AG09309 (cell line): Measurements from ENCODE around the gene PARP8.
"Not testable (repeated sequence)": the region's sequence is repeated elsewhere in the genome, so short reads cannot be mapped to it uniquely, and the experiment has no call there.

Experiments used
- DNase-seq: peaks from one replicate; pipeline ENCODE4 v3.0.0-alpha.2; 2010; ENCODE audit warnings: low read depth
- H3K4me3 ChIP-seq: 2 replicates; pipeline ENCODE4 v1.5.1; 2011; ENCODE audit warnings: mild to moderate bottlenecking, low read depth, low read length, moderate library complexity; ENCODE audit not compliant: control insufficient read depth
- TF ChIP-seq, protein P1 (sequence below): IDR thresholded peaks from 2 replicates; pipeline ENCODE4 v1.5.1; 2011; ENCODE audit warnings: mild to moderate bottlenecking, low read depth, low read length, inconsistent platforms; ENCODE audit not compliant: insufficient read depth, control insufficient read depth; ENCODE audit errors: missing control alignments

The PARP8 gene

DNA sequence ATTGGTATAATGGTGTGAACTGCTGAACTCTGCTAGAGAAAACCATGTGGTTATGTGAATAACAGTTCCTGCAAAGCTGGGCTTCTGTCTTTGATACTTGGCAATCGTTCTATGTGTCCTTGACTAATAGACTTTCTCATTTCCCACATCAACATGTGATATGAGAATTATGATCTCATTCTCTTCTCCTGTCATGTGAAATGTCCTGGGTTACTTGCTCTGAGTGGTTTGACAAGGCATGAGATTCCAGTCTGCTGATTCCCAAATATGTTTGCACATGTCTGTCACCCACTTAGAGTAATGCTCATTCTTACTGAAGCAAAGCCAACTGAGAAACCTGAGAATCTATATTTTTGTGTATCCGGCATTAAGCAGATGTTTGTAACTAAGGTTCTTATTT, 141.2 kb downstream of the PARP8 start:
- TF ChIP-seq, protein P1, sequence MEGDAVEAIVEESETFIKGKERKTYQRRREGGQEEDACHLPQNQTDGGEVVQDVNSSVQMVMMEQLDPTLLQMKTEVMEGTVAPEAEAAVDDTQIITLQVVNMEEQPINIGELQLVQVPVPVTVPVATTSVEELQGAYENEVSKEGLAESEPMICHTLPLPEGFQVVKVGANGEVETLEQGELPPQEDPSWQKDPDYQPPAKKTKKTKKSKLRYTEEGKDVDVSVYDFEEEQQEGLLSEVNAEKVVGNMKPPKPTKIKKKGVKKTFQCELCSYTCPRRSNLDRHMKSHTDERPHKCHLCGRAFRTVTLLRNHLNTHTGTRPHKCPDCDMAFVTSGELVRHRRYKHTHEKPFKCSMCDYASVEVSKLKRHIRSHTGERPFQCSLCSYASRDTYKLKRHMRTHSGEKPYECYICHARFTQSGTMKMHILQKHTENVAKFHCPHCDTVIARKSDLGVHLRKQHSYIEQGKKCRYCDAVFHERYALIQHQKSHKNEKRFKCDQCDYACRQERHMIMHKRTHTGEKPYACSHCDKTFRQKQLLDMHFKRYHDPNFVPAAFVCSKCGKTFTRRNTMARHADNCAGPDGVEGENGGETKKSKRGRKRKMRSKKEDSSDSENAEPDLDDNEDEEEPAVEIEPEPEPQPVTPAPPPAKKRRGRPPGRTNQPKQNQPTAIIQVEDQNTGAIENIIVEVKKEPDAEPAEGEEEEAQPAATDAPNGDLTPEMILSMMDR, result no peak
- no peak for DNase-seq
- H3K4me3 ChIP-seq, result no peak overlapping the region

DNA sequence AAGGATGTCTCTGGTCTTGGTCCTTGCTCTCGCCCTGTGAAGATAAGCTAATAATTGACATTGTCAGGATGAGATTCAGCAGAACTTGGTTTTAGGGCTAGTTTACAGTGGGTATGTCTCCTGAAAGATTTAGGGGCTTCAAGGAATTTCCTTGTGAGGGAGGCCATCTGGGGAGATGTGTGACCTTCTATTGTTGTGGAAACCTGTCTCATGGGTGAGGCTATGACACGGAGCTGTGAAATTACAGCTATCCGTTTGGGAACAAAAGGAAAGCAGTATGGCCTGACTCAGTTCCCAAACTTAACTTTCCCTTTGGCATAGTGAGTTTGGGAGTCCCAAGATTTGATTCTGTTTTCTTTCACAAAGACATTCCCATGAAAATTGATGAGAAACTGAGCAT, 142.0 kb downstream of the PARP8 start:
- TF ChIP-seq, protein P1, result no peak
- H3K4me3 ChIP-seq, result no peak overlapping the region
- DNase-seq, result no peak

DNA sequence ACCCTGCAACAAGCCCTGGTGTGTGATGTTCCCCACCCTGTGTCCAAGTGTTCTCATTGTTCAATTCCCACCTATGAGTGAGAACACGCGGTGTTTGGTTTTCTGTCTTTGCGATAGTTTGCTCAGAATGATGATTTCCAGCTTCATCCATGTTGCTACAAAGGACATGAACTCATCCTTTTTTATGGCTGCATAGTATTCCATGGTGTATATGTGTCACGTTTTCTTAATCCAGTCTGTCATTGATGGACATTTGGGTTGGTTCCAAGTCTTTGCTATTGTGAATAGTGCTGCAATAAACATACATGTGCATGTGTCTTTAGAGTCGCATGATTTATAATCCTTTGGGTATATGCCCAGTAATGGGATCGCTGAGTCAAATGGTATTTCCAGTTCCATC, 145.3 kb downstream of the PARP8 start:
- DNase-seq, H3K4me3 ChIP-seq: not testable (repeated sequence)

DNA sequence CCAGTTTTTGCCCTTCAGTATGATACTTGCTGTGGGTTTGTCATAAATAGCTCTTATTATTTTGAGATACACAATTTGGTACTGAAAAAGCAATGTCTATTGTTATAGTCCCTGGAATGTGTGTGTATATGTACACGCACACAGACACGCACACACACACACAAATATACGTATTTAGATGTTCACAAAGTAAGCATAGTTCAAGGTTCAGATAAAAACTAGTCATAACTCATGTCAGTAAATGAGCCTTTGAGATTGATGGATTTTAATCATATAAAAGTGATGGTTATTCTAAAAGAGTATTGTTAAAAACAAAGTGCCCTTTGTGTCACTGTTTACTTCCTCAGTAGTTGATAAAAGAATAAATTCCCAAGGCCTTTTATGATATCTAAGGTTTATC, 147.3 kb downstream of the PARP8 start:
- no peak overlapping the region for H3K4me3 ChIP-seq
- TF ChIP-seq, protein P1, result no peak
- DNase-seq, result no peak

DNA sequence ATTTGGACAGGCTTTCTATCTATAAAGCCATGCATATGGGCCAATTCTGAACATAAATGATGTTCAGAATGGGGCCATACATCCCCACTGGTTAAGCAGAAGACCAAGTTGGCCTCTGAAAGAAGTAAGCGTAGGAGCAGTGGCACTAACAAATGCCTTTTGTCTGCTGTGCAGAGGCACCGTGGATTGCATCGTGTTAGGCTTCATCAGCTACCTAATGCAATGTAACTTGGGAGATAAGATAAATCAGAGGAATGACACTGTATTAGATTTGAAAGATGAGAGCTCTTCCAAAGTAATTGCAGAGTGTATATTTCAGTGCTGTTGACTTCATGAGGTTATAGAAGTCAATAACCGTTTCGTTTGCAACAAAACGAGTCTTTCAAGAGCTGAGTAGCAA, 148.1 kb downstream of the PARP8 start:
- TF ChIP-seq, protein P1, result no peak
- DNase-seq, result no peak
- no peak overlapping the region for H3K4me3 ChIP-seq

DNA sequence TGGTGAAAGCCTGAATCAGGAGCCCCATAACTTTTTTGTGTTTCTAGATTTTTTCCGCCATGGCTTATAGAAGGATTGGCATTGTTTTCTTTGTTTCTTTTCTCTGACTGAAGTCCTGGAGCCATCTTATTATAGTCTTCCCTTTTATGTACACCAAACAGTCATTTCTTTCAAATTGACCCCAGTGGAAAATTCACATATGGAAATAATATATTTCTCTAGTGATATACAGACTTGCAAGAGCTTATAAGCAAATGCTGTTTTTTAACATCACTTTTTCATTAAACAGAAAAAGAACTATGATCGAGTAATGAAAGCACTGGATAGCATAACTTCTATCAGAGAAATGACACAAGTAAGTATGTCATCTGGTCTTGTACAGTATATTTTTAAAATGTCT, 155.6 kb downstream of the PARP8 start:
- DNase-seq, result no peak
- TF ChIP-seq, protein P1, result no peak
- H3K4me3 ChIP-seq, result no peak overlapping the region

DNA sequence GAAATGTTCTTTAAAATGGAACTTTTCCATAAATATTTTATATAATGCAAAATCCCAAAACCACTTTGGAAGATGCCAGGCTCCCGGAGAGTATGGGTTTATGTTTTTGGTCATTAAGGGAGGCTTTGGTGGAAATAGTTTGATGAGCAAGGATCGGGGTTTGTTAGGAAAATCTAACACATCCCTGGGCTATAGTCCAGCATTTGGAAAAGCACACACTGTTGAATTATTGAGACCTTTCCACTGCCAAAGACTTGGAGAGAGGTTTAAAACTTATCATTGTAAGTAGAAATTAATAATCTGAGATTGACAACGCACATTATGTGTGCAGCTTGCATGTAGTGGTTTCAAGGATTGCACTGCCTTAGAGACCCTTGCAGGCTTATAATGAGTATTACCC, 156.3 kb downstream of the PARP8 start:
- TF ChIP-seq, protein P1, result no peak
- DNase-seq, result no peak
- no peak overlapping the region for H3K4me3 ChIP-seq
